GM12878 (cell line): Measurements from ENCODE around the gene SOCS4. TPM values are rescaled to one million over a fixed set of nuclear protein-coding genes. Genes with fewer than 3 reads are reported as not detected.

ENCODE experiments used
- ASH2L ChIP-seq: fragments of 300-600, 200-600 bp; sonication (generic); IDR thresholded peaks from 2 replicates; pipeline ENCODE4 v1.6.1; 2017; ENCODE audit warnings: low read depth, mild to moderate bottlenecking, borderline replicate concordance
- EED ChIP-seq: sonication (generic); IDR thresholded peaks from 2 replicates; pipeline ENCODE4 v1.6.1; 2016; ENCODE audit warnings: antibody characterized with exemption, low read depth
- NRF1 ChIP-seq: conservative IDR thresholded peaks from 2 replicates; pipeline ENCODE4 v1.6.1; 2011; ENCODE audit warnings: mild to moderate bottlenecking, low read depth, low read length, improper control_type of control experiment
- SP1 ChIP-seq: IDR thresholded peaks from one replicate; pipeline ENCODE4 v1.6.1; 2011; ENCODE audit warnings: low read depth, low read length
- polyA plus RNA-seq, 11 experiments: library from polyadenylated mRNA; depleted of rRNA in 4 of 11; unstranded in 6 of 11; stranded (reverse) in 5 of 11; fragments of >200 nt; fragmentation: Nextera tagmentation in 4 of 11; fragmentation: Illumina TruSeq in 1 of 11; extraction: Ambion mirVana in 4 of 11; extraction: Trizol in 1 of 11; gene quantifications; 1 replicate in 1 of 11; 2 replicates in 10 of 11; pipeline versions ENCODE4 v1.2.1 to v1.2.3, GENCODE V29; 2011 to 2016; ENCODE audit warnings: inconsistent platforms in 2 of 11, missing spikeins in 2 of 11, low read depth in 1 of 11
- total RNA-seq, 4 experiments: library from RNA; depleted of rRNA in 3 of 4; stranded (reverse); fragments of >200 nt in 3 of 4; fragmentation: Illumina TruSeq in 1 of 4; extraction: Trizol in 1 of 4; gene quantifications; 2 replicates each; pipeline versions ENCODE4 v1.2.1 to v1.2.3, GENCODE V29; 2013 to 2021
- TF ChIP-seq, protein P1 (sequence below): fragments of 450-650 bp; IDR thresholded peaks from 2 replicates; pipeline ENCODE4 v1.6.1; 2017; ENCODE audit warnings: low read depth, mild to moderate bottlenecking, moderate library complexity
- TF ChIP-seq, protein P2 (sequence below): fragments of 450-650 bp; IDR thresholded peaks from 2 replicates; pipeline ENCODE4 v1.6.1; 2017; ENCODE audit warnings: mild to moderate bottlenecking, moderate library complexity
- TF ChIP-seq, protein P3 (sequence below): fragments of 450-650 bp; IDR thresholded peaks from 2 replicates; pipeline ENCODE4 v1.6.1; 2016; ENCODE audit warnings: mild to moderate bottlenecking
- TF ChIP-seq, protein P4 (sequence below): IDR thresholded peaks from 2 replicates; pipeline ENCODE4 v1.6.1; 2011; ENCODE audit warnings: borderline replicate concordance, low read depth, mild to moderate bottlenecking, moderate library complexity, mixed read lengths, low read length; ENCODE audit not compliant: insufficient read depth; ENCODE audit errors: extremely low read length

Gene SOCS4
- total and polyA plus RNA-seq, 10 of the 15 experiments (the other 5 are each of a cell fraction or from before 2014, with no cell fraction given) = 5.7 to 31.5 (median 20.8) TPM

DNA sequence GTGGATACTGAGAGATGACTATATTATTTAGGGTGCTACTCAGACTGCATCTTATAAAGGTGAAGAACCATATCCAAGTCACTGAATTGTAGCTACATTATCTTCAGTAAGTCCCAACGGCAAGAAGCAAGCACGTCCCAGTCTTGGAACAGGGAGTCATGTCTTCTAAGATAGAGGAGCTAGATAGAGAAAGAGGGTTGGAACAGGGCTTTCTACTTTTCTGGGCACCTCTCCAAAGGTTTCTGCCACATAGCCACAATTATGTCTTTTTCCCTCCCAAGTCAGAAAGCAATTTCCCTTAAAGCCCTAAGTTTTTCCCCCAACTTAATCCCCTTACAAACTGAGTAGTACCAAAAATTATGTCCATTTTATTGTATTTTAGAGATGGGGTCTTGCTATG, 46.8 kb downstream of the SOCS4 start (continued):
- TF ChIP-seq, protein P1, sequence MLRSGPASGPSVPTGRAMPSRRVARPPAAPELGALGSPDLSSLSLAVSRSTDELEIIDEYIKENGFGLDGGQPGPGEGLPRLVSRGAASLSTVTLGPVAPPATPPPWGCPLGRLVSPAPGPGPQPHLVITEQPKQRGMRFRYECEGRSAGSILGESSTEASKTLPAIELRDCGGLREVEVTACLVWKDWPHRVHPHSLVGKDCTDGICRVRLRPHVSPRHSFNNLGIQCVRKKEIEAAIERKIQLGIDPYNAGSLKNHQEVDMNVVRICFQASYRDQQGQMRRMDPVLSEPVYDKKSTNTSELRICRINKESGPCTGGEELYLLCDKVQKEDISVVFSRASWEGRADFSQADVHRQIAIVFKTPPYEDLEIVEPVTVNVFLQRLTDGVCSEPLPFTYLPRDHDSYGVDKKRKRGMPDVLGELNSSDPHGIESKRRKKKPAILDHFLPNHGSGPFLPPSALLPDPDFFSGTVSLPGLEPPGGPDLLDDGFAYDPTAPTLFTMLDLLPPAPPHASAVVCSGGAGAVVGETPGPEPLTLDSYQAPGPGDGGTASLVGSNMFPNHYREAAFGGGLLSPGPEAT = no peak
- TF ChIP-seq EED = no peak
- TF ChIP-seq, protein P2, sequence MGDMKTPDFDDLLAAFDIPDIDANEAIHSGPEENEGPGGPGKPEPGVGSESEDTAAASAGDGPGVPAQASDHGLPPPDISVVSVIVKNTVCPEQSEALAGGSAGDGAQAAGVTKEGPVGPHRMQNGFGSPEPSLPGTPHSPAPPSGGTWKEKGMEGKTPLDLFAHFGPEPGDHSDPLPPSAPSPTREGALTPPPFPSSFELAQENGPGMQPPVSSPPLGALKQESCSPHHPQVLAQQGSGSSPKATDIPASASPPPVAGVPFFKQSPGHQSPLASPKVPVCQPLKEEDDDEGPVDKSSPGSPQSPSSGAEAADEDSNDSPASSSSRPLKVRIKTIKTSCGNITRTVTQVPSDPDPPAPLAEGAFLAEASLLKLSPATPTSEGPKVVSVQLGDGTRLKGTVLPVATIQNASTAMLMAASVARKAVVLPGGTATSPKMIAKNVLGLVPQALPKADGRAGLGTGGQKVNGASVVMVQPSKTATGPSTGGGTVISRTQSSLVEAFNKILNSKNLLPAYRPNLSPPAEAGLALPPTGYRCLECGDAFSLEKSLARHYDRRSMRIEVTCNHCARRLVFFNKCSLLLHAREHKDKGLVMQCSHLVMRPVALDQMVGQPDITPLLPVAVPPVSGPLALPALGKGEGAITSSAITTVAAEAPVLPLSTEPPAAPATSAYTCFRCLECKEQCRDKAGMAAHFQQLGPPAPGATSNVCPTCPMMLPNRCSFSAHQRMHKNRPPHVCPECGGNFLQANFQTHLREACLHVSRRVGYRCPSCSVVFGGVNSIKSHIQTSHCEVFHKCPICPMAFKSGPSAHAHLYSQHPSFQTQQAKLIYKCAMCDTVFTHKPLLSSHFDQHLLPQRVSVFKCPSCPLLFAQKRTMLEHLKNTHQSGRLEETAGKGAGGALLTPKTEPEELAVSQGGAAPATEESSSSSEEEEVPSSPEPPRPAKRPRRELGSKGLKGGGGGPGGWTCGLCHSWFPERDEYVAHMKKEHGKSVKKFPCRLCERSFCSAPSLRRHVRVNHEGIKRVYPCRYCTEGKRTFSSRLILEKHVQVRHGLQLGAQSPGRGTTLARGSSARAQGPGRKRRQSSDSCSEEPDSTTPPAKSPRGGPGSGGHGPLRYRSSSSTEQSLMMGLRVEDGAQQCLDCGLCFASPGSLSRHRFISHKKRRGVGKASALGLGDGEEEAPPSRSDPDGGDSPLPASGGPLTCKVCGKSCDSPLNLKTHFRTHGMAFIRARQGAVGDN = no peak
- no peak for TF ChIP-seq NRF1
- TF ChIP-seq, protein P3, sequence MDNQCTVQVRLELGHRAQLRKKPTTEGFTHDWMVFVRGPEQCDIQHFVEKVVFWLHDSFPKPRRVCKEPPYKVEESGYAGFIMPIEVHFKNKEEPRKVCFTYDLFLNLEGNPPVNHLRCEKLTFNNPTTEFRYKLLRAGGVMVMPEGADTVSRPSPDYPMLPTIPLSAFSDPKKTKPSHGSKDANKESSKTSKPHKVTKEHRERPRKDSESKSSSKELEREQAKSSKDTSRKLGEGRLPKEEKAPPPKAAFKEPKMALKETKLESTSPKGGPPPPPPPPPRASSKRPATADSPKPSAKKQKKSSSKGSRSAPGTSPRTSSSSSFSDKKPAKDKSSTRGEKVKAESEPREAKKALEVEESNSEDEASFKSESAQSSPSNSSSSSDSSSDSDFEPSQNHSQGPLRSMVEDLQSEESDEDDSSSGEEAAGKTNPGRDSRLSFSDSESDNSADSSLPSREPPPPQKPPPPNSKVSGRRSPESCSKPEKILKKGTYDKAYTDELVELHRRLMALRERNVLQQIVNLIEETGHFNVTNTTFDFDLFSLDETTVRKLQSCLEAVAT = no peak
- TF ChIP-seq SP1 = no peak
- TF ChIP-seq, protein P4, sequence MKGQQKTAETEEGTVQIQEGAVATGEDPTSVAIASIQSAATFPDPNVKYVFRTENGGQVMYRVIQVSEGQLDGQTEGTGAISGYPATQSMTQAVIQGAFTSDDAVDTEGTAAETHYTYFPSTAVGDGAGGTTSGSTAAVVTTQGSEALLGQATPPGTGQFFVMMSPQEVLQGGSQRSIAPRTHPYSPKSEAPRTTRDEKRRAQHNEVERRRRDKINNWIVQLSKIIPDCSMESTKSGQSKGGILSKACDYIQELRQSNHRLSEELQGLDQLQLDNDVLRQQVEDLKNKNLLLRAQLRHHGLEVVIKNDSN = no peak
- no peak for TF ChIP-seq ASH2L
